Heart left ventricle (tissue), 16 donors: ENCODE data around the gene MTM1. TPM values are rescaled to one million over a fixed set of nuclear protein-coding genes. Genes with fewer than 3 reads are reported as not detected.

Experiments
- ATAC-seq, 4 donors: fragments of 200-7000 bp; cut with Tn5 transposase; one replicate each; pipeline ENCODE4 v1.9.1; 2020 to 2022; ENCODE audit warnings: moderate library complexity in 4 of 4, mild to moderate bottlenecking in 3 of 4, moderate number of reproducible peaks in 1 of 4
- DNase-seq, 5 donors: peaks; one replicate each; pipeline ENCODE4 v3.0.0-alpha.2; 2020
- H3K27ac ChIP-seq, 12 donors: fragments of 200-600 bp; sonication (generic) in 4 of 12; one replicate each; pipeline versions ENCODE4 v1.5.0 to v1.8.0; 2016 to 2022; ENCODE audit warnings: mild to moderate bottlenecking in 2 of 12
- H3K27me3 ChIP-seq, 9 donors: fragments of 200-600 bp; sonication (generic) in 2 of 9; one replicate each; pipeline versions ENCODE4 v1.5.1 to v1.8.0; 2016 to 2022; ENCODE audit warnings: mild to moderate bottlenecking in 3 of 9
- H3K36me3 ChIP-seq, 9 donors: fragments of 200-600 bp; sonication (generic) in 2 of 9; one replicate each; pipeline versions ENCODE4 v1.5.0 to v1.8.0; 2018 to 2022; ENCODE audit warnings: mild to moderate bottlenecking in 2 of 9
- H3K4me1 ChIP-seq, 12 donors: fragments of 200-600 bp; sonication (generic) in 4 of 12; one replicate each; pipeline versions ENCODE4 v1.5.0 to v1.8.0; 2016 to 2022; ENCODE audit warnings: mild to moderate bottlenecking in 3 of 12
- H3K4me3 ChIP-seq, 12 donors: fragments of 200-600 bp; sonication (generic) in 4 of 12; one replicate each; pipeline versions ENCODE4 v1.5.0 to v1.8.0; 2017 to 2022; ENCODE audit warnings: mild to moderate bottlenecking in 9 of 12, moderate library complexity in 4 of 12
- H3K9me3 ChIP-seq, 12 donors: fragments of 200-600 bp; sonication (generic) in 4 of 12; one replicate each; pipeline versions ENCODE4 v1.5.0 to v1.8.0; 2016 to 2022; ENCODE audit warnings: mild to moderate bottlenecking in 1 of 12
- CTCF ChIP-seq, 12 donors: fragments of 200-600 bp; sonication (generic) in 4 of 12; IDR thresholded peaks; one replicate each; pipeline versions ENCODE4 v1.5.0 to v1.8.0; 2018 to 2022; ENCODE audit warnings: antibody characterized with exemption in 12 of 12, mild to moderate bottlenecking in 5 of 12
- POLR2A ChIP-seq, 2 donors: fragments of 450-650 bp; IDR thresholded peaks; one replicate each; pipeline ENCODE4 v1.6.1; 2017; ENCODE audit warnings: antibody characterized with exemption in 2 of 2, mild to moderate bottlenecking in 2 of 2, moderate library complexity in 2 of 2
- WGBS, 4 donors: extraction: QIAGEN DNeasy Blood & Tissue Kit in 2 of 4; methylation state at CpG; one replicate each; pipeline versions ENCODE4 v1.1.5 to v1.1.7; 2013 to 2018; 5-methylcytosine and 5-hydroxymethylcytosine counted together
- intact Hi-C, 10 donors: fragments of 100-400 bp; cut with DNase I; formaldehyde crosslinking; loops; one replicate each; pipeline versions ENCODE4 v1.11.1 to v1.14.2; 2022
- polyA plus RNA-seq, 2 donors: library from polyadenylated mRNA; stranded (reverse); fragments of 200-250 nt; gene quantifications; one replicate each; pipeline ENCODE4 v1.2.3, GENCODE V29; 2013
- total RNA-seq, 9 donors: library from RNA; depleted of rRNA in 2 of 9; stranded (reverse); fragments of >200 nt in 2 of 9; fragmentation: NEBNext Ultra II Directional in 3 of 9; extraction: Animal tissue kit (Norgen Biotek cat#: 25700) in 3 of 9; gene quantifications; one replicate each; pipeline versions ENCODE4 v1.1.0 to v1.2.4, GENCODE V29; 2016 to 2023
- donor health status: ischemic (EF 13 %, LVEDD 7.1; RV severe dilation, severe dysfunction).
- donor health status: healthy with polysubstance abuse.
- donor health status: DM: no; HTN: yes; CAD: no.
- donor health status: DM: no; HTN: no; CAD: no.
- donor health status: ischemic (EF 25% LVEDD 6.9; RV normal size, moderate dysfunction).
- donor health status: ischemic (EF 25% LVEDD 5.7; RV mildly dilated, moderate dysfunction).
- donor health status: healthy.
- donor health status: DM: yes; HTN: yes; CAD: no.
- donor health status: ischemic (EF 35%, LVEDD 5.7; RV mildly dilated, moderate dysfunction).
- donor health status: nonischemic (EF 11% LVEDD 7.7; RV severe dilation, severe dysfunction).
- donor health status: DM: yes; HTN: yes; CAD: no.
- donor health status: PGD.
- donor health status: ischemic (EF 29% LVEDD 5.4; RV normal size, mild dysfunction).
- donor health status: nonischemic (EF 23%, LVEDD 6.1; RV moderate dilation, normal function).

MTM1 gene
- total and polyA plus RNA-seq, 11 donors: 2.2 to 18.9 (median 10.1) TPM

GRCh38 chrX:150531467-150531866 is 37.0 kb upstream of the MTM1 start:
- H3K27ac ChIP-seq: no peak overlapping the region

GRCh38 chrX:150533863-150534262 is 34.6 kb upstream of the MTM1 start:
- intact Hi-C loops: no loop called here
- 75 to 93% (median 80%) methylated on average over 3 of the region's 3 CpGs for WGBS, 4 donors
- no peak for ATAC-seq
- DNase-seq: no peak
- peaks cover 0 to 24% (median 0%) of the 10 kb centered on the region in 12 donors for H3K9me3 ChIP-seq
- H3K4me3 ChIP-seq: no peak overlapping the region
- H3K27me3 ChIP-seq: peaks cover 0 to 8% (median 0%) of the 10 kb centered on the region in 9 donors
- H3K36me3 ChIP-seq: no peaks in the 10 kb centered on the region
- H3K4me1 ChIP-seq: no peaks in the 10 kb centered on the region
- no peak overlapping the region for H3K27ac ChIP-seq
- TF ChIP-seq POLR2A (IDR thresholded peaks at IDR 0.05) (no peak), CTCF (IDR thresholded peaks at IDR 0.05) (no peak)

More at GRCh38 chrX:150531467-150531866, 37.0 kb upstream of the MTM1 start:
- ATAC-seq (no peak), DNase-seq (no peak)
- Histone ChIP-seq H3K4me3 (no peak overlapping the region), H3K36me3 (no peaks in the 10 kb centered on the region), H3K4me1 (no peaks in the 10 kb centered on the region), H3K9me3 (peaks cover 0 to 13% (median 0%) of the 10 kb centered on the region in 12 donors), H3K27me3 (peaks cover 0 to 5% (median 0%) of the 10 kb centered on the region in 9 donors)
- no peak for TF ChIP-seq POLR2A (IDR thresholded peaks at IDR 0.05)
- no peak for TF ChIP-seq CTCF (IDR thresholded peaks at IDR 0.05)
- intact Hi-C loops: no loop called here
- WGBS, 4 donors: 72 to 94% (median 88%) methylated on average over 4 of the region's 4 CpGs

- Histone ChIP-seq H3K4me3 (no peak overlapping the region), H3K27ac (no peak overlapping the region), H3K9me3 (peaks cover 0 to 32% (median 0%) of the 10 kb centered on the region in 12 donors), H3K27me3 (peaks cover 0 to 8% (median 0%) of the 10 kb centered on the region in 9 donors), H3K36me3 (no peaks in the 10 kb centered on the region), H3K4me1 (no peaks in the 10 kb centered on the region)
- 66 to 83% (median 77%) methylated on average over 7 to 8 of the region's 8 CpGs for WGBS, 4 donors
- TF ChIP-seq POLR2A (IDR thresholded peaks at IDR 0.05) (no peak), CTCF (IDR thresholded peaks at IDR 0.05) (no peak)
- ATAC-seq: no peak
- intact Hi-C loops: no loop called here
- no peak for DNase-seq
Observed at GRCh38 chrX:150536455-150537116, 31.8 kb upstream of the MTM1 start.

GRCh38 chrX:150537851-150538250 is 30.6 kb upstream of the MTM1 start:
- ATAC-seq (no peak), DNase-seq (no peak)
- Histone ChIP-seq H3K4me1 (no peaks in the 10 kb centered on the region), H3K27me3 (peaks cover 0 to 8% (median 0%) of the 10 kb centered on the region in 9 donors), H3K27ac (no peak overlapping the region), H3K4me3 (no peak overlapping the region), H3K36me3 (no peaks in the 10 kb centered on the region), H3K9me3 (peaks cover 0 to 32% (median 0%) of the 10 kb centered on the region in 12 donors)
- TF ChIP-seq POLR2A (IDR thresholded peaks at IDR 0.05): no peak
- TF ChIP-seq CTCF (IDR thresholded peaks at IDR 0.05): no peak
- 41 to 54% (median 49%) methylated on average over 6 of the region's 6 CpGs for WGBS, 4 donors
- intact Hi-C loops: no loop called here
